HG03442 (cell line): ENCODE results near the gene C16orf96.

Experiments used
- ATAC-seq: cut with Tn5 transposase; IDR thresholded peaks from one replicate; pipeline ENCODE4 v1.9.1; 2021; ENCODE audit warnings: mild to moderate bottlenecking, moderate library complexity; ENCODE audit not compliant: unreplicated experiment

The C16orf96 gene

DNA sequence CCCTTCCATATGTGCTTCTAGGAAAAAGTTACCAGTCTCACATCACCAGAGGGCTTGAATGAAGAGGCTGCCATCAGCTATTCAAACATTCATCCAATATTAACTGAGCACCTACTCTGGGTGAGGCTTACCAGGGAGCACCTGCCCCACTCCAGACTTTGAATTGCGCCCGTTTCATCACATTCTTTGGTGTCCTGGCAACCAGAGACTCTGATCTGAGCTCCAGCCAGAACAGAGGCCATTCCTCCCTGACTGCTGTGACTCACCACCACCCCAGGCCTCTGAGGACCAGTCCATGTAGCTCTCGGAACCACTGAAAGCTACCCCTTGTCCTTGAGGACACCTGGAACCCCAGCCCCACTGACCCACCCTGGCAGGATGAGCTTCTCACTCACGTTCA, at the start of gene C16orf96:
Gene C16orf96, plus strand, starts transcription at position 229 of the 400 bp plus-strand sequence. Its CDS starts 150 bp downstream, at position 379.
- no peak for ATAC-seq

- no peak for ATAC-seq
Measured at GRCh38 chr16:4506450-4506849, 49.7 kb upstream of the C16orf96 start.

GRCh38 chr16:4507588-4508345, 48.4 kb upstream of the C16orf96 start:
- ATAC-seq: no peak

- no peak for ATAC-seq
Measured at GRCh38 chr16:4508806-4509205, 47.3 kb upstream of the C16orf96 start.

DNA sequence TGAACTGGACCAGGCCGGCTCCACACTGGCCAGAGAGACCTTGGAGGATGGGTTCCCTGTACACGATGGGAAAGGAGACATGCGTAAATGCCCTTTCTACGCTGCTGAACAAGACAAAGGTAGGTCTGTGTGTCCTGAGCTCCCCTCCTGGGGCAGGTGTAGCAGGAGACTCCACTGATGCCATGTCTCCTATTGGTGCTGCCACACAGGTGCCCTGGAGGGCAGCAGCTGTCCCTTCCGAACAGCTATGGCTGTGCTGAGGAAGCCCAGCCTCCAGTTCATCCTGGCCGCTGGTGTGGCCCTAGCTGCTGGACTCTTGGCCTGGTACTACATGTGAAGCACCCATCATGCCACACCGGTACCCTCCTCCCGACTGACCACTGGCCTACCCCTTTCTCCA, 46.7 kb upstream of the C16orf96 start:
- no peak for ATAC-seq

DNA sequence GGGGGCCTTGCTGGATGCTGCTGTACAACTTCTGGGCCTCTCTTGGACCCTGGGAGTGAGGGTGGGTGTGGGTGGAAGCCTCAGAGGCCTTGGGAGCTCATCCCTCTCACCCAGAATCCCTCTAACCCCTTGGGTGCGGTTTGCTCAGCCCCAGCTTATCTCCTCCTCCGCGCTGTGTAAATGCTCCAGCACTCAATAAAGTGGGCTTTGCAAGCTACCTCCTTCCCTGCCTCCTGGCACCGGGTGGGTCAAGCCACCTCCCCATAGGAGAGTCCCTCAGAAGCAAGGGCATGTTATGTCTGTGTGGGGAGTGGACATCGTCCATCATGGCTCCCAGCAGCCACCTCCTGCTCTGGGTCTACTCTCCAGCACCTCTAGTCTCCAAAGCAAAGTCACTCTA, 46.0 kb upstream of the C16orf96 start:
- no peak for ATAC-seq

- ATAC-seq: no peak
Measured at GRCh38 chr16:4510747-4511426, 45.3 kb upstream of the C16orf96 start.

- no peak for ATAC-seq
Measured at GRCh38 chr16:4511441-4512082, 44.6 kb upstream of the C16orf96 start.

GRCh38 chr16:4512473-4512872, 43.7 kb upstream of the C16orf96 start:
- no peak for ATAC-seq

DNA sequence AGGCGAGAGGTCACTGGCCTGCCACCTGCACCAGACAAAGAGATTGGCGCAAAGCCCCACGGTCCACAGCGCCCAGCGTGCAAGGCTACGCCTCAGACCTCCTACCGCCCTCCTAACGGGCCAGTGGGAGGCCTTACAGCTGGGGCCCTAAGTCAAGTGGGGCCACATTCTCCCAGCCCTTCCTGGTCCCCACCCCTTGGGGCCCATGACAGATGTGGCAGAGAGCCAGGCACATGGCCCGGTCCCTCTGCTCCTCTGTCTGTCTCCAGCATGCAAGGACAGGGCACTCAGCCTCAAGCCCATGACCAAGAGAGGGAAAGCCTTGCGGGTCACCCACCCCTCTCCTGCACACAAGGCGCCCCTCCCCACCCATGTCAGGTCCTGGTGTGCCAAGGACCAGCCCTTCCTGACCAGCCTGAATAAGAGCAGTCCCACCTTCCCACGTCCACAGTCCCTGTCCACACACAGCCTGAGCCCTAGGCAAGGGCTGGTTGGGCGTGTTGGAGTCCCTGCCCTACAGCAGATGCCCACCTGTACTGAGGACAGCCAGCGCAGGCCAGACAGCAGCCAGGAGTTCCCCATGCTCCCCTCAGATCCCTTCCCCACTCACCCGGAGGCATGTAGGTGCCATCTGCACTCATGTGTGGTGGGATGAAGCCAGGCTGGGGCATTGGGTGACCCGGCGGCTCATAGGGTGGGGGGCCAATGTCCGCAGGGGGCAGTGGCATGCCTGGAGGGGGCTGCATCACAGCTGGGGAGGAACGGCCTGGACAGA, 42.9 kb upstream of the C16orf96 start:
- no peak for ATAC-seq

- ATAC-seq: no peak
Measured at GRCh38 chr16:4513881-4514280, 42.3 kb upstream of the C16orf96 start.

DNA sequence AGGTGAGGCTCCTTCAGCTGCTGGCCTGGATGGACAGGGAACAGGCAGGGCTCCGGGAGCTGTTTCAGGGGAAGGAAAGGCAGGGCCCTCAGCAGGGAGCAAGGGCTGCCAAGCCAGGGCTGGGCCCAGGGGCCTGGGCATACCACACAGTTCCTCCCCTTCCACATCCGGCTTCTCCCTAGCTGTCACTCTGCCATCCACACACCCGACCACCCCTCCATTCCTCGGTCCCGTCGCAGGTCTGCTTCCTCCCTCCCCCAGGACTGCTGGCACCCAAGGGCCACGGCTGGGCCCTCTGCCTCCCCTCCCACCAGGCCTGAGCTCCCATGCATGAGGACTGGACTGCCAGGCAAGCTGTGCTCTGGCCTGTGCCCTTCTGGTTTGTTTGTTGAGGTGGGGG, 41.5 kb upstream of the C16orf96 start:
- ATAC-seq: no peak

DNA sequence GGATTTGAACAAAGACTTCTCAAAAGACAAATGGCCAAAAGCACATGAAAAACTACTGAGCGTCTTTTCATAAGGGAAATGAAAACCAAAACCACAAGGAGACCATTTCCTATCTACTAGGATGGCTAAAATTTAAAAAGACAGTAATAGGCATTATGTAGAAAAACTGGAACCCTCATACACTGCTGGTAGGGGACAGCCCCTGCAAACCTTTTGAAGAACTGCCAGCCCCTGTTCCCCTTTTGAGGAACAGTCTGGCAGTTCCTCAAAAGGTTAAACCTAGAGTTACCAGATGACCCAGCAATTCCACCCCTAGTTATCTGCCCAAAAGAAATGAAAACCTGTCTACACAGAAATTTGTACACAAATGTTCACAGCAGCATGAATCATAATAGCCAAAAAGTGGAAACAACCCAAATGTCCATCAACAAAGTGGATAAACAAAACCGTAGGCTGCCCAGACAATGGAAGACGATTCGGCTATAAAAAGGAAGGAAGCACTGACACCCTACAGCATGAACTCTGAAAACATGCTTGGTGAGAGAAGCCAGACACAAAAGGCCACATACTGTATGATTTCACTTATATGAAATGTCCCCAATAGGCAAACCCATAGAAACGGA, 40.4 kb upstream of the C16orf96 start:
- ATAC-seq: peak; percentile 50

- no peak for ATAC-seq
Measured at GRCh38 chr16:4517812-4518680, 38.1 kb upstream of the C16orf96 start.

GRCh38 chr16:4519274-4520058, 36.7 kb upstream of the C16orf96 start:
- ATAC-seq: no peak

DNA sequence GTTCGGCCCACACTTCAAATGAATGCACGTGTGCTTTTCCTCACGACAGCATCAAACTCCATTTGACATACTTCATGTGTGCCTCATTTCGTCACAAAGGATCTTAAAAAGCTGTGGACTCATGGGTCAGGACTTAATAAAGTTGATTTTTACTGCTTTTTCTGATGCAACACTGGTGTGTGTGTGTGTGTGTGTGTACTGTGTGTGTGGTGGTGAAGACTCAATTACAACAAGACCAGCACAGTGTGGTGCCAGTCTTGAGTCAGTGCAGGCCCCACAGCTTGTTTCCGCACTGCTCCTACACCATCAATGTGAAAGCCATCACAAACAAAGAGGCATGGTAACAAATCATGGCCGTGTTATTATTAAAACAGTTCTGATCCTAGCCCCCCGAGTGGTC, 35.2 kb upstream of the C16orf96 start:
- no peak for ATAC-seq

DNA sequence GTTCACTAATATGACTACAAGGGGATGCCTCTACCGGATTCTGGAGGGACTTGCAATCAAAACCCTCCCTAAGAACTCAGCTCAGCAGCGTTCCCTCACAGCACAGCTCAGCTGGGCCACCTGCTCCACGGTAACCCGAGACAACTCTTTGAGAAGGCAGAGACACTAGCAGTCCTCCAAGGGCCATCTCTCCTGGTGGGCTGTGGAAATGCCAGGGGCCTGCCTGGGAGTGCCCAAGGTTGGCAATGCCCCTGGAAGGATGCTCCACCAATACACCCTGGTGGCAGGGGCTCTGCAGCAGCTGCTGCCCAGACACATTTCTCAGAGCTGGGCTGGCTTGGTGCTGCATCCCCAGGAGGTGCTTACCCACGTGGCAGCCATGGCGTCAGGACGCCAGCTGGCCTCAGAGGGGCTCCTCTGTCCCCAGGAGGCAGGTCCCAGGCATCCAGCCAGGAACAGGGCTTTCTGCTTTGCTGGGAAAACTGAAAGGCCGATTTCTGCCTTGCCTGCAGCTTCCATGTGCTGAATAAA, 34.0 kb upstream of the C16orf96 start:
- ATAC-seq: no peak

GRCh38 chr16:4523686-4524085, 32.5 kb upstream of the C16orf96 start:
- ATAC-seq: no peak

- ATAC-seq: no peak
Measured at GRCh38 chr16:4524571-4524970, 31.6 kb upstream of the C16orf96 start.
